ENCODE measurements around the gene IER5.
"Not testable (repeated sequence)": the region's sequence is repeated elsewhere in the genome, so short reads cannot be mapped to it uniquely, and the experiment has no call there.

IER5 gene

DNA sequence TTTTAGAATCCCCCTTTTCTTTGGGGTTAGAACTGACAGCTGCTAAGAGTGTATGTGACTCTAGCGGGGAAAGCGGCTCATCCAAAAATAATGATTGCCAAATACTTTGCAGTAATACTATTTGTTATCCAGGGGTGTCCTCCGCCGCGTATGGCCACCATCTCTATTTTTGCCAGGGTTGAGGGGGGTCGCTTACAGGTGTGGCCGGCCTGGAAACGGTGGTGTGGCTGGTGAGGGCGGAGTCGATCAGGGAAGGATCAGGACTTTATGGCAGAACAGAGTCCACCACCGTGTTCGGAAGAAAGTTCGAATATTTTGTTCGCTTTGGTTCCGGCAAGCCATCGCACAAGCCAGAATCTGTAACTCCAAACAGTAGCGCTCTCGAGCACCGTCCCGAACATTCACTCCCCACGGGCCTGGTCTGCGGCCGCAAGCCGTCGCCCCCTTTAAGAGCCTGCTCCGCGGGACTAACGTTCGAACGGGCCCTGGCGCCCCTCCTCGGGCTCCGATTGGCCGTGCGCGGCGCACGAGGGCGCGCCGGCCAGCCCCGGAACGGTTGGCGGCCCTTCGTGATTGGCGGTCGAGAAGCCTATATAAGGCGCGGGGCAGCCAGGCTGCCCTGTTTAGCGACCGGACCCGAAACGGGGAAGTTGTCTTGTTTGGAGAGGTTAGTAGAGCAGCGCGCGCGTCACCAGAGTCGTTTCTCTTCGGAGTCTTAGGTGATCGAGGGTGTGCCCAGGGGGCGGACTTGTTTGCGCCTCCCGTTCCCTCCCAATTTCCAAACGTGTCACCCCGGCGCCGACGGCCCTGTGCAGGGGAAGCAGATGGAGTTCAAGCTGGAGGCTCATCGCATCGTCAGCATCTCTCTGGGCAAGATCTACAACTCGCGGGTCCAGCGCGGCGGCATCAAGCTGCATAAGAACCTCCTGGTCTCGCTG lies at the start of gene IER5:
TSS of gene IER5 (plus strand) at position 622 of the 938 bp plus-strand sequence. CDS start at position 825, 203 bp downstream.
- DNase-seq, result peak; percentile 70

DNA sequence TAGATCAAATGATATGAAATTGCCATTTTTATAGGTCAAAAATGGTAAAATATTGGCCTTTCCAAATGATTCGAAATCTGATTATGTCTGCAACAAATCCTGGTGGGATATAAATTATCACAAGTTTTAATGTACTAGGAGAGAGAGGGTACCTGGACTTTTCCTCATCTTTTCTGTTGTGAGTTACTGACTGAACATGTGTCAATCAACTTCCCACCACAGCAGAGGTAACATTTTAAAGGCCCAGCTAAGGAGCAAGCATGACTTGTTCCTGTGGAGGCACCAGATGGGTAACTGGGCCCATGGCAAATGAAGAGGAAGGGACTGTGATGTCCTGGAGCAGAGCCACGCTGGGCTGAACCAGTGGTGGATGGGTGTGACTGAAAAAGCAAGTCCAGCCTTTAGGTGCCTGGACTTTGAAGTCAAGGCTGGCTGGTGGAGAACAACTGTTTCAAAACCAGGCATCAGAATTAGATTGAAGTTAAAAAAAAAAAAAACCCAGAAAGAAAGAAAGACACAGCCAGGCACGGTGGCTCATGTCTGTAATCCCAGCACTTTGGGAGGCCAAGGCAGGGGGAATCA lies 48.1 kb upstream of the IER5 start:
- DNase-seq, result no peak

DNA sequence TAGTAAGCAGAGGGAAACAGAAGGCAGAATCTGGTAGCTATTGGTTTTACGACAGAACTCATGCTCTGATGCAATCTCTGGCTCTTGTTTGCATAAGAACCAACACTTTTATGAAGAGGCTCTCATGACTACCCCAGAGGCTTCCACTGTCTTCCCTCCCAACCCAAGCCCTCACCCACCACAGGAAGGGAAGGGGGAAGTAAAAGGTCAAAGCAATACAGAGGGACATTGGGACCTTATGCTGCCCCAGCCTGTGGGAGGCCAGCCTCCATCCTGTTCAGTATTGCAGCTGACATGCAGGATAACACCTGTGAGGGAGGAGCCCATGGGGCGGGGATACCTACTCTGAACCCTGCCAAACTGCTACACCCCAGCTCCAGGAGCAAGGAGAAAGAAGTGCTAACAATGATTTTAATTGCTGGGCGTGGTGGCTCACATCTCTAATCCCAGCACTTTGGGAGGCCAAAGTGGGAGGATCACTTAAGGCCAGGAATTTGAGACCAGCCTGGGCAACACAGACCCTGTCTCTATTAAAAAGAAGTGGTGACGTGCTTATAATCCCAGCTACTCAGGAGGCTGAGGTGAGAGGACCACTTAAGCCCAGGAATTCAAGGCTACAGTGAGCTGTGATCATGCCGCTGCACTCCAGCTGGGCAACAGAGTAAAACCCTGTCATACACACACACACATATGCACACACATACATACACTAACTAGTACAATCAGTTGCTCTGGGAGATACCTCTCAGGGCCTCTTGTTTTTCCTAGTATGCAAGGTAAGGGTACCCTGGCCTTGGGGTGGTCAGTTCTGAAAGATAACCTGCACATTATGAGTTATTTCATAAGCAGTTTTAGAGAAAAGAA lies 45.2 kb upstream of the IER5 start:
- no peak for DNase-seq

DNA sequence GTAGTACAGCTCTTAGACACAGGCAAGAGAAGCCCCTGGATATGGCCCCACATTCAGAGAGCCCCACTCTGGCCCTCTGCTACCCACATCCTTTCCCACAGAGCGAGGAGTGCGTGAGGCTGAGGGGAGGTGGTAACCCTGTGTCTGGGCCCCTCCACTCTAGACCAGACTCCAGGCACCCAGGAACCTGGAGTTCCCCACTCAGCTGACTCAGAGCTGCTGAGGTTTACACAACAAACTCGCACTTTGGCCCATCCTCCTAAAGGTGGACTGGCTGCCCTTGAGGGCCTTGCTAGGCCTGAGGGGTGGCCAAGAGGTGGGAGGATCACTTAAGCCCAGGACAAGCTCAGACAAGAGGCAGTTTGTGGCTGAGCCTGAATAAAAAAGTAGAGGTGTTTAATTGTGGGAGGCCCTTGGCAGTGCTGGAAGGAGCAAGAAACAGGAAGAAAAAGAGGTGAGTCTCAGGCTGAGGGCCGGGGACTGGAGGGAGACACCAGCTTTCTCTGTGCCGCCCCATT lies 44.0 kb upstream of the IER5 start:
- no peak for DNase-seq

DNA sequence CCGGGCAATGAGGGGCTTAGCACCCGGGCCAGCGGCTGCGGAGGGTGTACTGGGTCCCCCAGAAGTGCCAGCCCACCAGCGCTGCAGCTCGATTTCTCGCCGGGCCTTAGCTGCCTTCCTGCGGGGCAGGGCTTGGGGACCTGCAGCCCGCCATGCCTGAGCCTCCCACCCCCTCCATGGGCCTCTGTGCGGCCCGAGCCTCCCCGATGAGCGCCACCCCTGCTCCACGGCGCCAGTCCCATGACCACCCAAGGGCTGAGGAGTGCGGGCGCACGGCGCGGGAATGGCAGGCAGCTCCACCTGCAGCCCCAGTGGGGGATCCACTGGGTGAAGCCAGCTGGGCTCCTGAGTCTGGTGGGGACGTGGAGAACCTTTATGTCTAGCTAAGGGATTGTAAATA lies 42.6 kb upstream of the IER5 start:
- DNase-seq, result not testable (repeated sequence)

DNA sequence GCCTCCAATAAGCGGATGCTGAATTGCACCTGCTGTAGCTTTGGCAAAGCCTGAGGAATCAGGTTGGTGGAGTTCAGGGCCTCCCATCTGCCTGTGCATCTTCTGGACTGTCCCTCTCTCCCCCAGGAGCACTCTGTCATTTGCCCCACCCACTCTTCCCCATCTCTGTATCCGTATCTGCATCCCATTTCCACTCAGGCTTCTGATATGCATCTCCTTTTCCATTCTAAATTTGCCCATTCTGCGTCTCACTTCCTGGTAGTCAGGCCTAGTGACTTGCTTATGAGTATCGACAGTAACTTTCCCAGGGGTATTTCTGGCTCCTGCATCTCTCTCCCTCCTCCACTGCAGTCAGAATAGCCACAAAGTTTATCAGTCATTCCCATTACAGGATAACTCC lies 39.1 kb upstream of the IER5 start:
- DNase-seq, result no peak

DNA sequence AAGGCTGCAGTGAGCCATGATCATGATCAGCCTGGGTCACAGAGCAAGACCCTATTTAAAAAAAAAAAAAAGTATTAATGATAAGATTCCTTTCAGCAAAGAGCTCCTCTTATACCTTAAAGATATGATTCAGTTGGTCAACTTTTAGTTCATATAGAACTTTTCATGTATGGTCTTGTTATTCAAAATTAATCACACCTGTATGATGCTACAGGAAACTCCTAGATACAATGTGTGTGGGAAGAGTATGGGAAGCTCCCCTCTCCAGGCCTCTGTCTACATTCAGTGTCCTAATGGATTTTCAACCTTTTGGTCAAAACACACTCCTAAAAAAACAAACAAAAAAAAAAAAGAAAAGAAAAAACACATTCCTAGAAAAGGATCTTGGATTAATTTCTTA lies 37.6 kb upstream of the IER5 start:
- DNase-seq, result no peak

DNA sequence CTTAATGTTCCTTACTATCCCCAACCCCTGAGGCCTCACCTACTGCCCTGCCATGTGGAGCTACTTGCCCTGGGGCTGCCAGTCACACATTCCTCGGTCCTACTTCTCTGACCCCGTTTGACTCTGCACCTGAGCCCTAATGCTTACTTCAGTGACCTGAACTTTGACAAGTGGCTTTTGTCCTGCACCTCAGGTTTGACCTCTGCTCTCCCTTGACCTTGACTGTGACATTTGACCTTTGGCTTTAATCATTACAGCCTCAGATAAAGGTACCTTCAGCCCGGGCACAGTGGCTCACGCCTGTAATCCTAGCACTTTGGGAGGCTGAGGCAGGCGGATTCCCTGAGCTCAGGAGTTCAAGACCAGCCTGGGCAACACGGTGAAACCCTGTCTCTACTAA lies 31.9 kb upstream of the IER5 start:
- DNase-seq, result no peak

DNA sequence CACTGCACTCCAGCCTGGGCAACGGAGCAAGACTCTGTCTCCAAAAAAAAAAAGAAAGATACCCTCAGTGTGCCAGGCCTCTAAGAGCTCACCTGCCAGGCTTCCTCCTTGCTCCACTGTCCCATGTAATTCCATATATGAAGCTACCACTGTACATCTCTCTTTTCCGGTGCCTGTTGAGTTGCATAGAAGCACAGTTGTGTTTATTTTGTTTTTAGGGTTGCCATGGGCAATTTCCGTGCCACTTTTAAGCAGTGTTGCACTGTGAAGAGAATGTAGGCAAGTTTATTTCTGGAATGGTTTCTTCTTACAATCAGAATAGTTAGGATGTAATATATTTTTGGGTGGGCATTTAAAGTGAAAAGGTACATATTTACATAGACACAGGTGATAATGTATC lies 31.4 kb upstream of the IER5 start:
- no peak for DNase-seq

DNA sequence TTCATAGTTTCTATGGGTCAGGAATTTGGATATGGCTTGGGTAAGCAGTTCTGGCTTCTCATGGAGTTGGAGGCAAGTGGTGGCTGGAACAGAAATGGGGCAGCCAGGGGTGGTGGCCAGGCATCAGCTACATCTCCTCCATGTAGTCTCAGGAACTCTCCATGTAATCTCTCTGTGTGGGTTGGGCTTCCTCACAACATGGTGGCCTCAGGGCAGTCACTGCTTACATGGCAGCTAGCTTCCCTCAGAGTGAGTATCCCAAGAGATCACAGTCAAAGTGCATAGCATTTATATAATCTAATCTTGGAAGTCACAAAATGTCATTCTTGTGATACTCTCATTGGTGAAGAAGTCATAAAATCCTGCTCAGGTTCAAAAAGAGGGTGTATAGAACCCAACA lies 29.1 kb upstream of the IER5 start:
- no peak for DNase-seq

DNA sequence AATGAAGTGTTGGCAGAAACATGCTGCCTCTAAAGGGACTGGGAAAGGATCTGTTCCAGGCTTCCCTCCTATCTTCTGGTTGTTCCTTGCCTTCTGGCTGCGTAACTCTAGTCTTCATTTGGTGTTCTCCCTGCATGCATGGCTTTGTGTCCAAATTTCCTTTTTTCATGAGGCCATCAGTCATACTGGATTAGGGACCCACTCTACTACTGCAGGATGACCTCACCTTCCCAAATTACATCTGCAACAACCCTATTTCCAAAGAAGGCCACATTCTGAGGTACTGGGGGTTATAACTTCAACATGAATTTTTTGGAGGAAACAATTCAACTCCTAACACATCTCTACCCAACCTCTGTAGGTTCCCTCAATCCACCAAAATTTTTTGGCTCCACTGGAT lies 28.4 kb upstream of the IER5 start:
- no peak for DNase-seq

DNA sequence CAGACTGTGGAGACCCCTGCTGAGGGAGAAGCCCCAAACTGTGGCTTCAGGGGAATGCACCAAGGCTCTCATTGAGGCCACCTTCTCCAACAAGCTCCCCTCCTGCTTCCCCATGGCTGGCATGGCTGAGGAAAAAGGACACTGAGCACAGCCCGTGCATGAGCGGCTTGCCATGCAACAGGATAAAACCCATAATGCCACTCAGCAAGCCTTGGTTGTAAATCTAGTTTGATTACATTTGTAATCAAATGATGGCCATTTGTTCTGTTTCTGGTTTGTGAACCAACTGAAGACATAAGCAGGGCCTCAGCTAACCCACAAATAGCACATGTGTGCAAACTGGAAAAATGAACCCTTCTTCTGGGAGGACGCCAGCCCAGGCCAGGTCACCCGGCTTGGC lies 27.6 kb upstream of the IER5 start:
- DNase-seq, result not testable (repeated sequence)

DNA sequence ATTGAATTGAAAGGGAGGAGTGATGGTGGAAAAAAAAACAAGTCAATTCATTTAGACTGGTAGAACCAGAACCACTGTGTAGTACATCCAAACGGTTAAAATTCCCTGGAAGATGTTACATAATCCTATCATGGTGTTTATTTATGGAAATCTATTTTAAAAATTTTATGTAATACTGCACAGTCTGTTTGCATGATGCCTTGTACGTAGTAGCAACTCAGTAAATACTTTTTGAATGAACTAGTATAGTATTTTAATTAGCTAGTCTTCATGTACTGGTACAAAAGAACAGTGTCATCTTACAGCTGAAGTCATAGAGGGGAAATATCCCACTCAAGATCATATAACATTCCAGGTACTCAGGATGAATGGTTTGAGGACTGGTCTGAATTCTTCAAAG lies 27.0 kb upstream of the IER5 start:
- DNase-seq, result no peak

DNA sequence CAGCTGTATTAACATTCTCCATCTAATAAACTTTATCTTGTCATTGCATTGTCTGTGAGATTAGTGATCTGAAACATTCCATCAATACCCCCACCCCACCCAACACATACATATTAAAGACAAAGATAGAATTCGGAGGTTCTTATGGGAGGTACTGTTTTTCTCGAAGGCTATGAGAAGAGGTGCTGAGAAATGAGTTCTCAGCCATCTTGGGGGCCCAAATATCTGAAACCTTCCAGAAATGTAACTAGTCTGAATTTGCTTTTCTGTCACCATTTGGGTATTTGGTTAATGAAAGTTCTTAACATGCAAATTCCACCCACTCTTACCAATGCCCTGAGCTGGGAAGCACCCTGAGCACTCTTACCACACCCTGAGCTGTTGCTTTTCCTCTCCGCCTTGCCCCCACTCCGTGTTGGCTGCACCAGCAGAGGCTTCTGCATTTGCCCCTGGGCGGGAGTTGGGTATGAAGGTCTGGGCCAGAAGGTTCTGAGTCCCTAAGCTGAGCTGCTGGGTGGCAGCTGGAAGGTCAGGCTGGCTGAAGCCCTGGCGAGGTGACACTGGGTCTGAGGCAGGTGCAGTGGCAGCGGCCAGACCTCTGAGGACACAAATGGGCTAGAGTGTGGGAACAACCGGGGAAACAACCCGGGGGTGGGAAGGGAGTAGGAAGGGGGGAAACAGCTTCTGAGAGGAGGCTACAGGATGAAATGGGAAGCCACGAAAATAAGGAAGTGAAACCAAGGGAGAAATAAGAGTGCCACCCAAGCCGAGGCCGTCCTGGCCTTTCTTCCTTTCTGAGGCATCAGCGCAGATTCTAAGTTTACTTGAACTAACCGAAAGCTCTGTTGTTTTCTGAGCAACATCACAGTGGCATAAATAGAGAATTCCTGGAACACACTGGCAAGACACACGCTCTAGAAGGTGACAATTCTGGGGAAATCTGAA lies 26.3 kb upstream of the IER5 start:
- DNase-seq, result no peak

DNA sequence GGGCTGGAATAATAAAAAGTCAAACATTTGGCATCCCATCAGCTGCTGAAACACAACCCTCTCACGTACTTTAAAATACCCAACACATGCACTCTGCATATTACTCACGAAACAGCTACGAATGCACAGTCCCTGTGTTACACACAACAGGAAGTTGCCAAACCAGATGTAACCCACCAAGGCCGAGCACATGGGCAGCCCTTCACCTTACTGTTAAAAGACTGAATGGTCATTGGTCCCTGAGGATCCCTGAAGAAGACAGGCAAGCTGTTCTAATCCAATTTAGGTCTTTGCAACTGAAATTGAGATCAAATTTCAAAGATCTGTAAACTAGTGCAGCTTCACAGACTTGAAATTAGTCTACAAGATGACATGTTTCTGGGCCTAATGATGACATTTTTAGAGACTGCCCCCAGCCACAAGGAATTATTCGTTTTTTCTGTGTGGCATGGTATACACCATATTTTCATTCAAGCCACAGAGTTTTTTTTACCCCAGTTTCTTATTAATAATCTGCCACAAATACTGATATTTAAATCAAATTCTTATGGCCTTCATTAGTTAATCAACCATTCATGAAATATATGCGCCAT lies 25.6 kb upstream of the IER5 start:
- peak; percentile 84 for DNase-seq

DNA sequence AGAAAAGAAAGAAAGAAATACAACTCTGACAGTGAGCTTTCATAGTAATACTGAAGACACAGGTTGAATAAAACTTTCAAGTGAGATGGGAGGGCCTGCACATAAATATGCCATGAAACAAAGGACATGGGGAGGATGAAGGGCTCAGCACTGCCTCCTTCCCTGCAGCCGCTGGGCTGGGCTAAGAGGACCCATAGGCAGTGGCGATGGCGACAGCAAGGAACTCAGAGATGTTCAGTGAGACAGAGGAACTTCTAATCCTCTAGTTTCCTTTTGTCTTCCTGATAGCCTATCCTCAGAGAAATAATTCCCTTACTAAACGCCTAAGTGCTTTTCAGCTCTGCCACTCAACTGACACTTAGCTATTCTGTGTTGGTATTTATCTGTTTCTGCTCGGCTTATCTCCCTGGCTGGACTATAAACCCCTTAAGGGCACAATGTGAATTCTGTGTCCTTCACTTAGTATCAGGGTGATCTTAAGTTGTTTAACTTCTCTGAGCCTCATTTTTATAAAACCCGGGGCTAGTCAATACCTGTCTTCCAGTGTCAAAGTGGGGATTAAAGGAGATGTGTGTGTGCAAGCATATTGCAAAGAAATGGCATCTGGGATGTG lies 24.4 kb upstream of the IER5 start:
- peak; percentile 61 for DNase-seq

DNA sequence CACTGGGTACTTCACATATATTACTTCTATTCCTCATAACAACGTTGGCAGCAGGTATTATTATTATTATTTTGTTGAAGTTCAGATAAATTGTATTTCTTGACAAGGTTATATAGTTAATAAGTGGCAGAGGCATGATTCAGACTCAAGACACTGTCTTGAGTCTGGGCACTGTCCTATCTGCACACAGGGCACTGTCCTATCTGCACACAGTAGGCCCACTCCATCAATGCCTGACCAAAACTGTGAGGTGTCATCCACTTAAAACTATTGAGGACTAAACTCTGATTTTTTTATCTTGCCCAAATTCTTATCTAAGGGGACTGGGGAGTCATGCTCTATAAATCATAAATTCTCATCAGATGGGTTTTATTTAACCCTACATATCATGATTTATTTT lies 23.8 kb upstream of the IER5 start:
- DNase-seq, result no peak

DNA sequence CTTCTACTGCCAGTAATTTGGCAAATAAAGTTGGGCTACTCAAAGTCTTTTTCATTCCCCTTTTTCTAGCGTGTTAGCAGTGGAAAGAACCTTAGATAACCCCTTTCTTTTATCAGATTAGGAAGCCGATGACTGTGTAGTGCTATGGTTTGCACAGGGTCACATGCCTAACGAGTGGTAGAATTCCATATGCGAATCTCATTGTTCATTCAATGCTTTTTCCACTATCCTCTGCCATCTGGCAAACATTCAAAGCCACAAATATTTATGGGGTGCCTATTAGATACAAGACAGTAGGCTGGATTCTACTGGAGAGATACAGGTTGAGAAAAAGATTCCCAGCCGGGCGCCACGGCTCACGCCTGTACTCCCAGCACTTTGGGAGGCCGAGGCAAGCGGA lies 14.9 kb upstream of the IER5 start:
- no peak for DNase-seq

DNA sequence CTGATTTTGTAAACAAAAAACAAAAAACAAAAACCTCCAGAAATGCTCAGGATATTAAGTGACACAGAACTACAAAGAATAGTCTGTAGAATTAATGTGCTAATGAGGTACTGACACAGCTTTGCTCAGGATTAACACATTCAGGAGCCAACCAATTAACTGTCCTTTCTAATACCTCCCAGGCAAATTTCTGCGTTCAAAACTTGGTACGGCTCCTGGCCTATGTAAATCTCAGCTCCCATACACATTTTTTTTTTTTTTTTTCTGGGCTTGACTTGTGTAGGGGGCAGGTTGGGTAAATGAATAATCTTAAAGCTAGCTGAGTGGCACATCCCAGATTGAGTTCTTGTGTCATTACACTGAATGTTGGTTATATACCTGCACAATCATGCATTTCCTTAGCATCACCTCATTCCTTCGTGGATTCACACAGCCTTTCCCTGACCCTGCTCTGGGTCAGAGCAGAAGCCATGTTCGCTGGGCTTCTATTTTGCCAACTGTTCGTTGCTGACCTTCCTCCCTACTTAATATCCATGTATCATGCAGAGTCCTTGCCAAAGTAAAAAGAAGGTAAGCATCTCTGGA lies 12.6 kb upstream of the IER5 start:
- DNase-seq, result no peak

DNA sequence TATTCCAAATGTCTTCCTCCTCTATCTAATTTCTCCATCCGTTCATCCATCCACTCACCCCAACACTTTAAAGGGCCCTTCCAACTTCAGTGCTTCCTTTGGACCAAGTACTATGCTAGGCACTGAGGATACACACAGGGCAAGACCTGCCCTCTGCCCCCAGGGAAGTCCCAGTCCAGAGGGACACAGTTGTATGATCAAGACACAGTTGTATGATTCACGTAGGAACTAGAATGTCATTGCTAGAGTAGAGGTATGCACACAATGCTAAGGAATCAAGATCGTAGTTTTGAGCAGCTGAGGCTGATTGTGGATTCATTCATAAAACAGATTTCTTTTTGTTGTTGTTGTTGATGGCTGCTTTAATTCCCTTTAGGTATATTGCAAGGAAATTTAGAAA lies 11.6 kb upstream of the IER5 start:
- DNase-seq, result no peak
